Measurements from ENCODE around the gene RGS1.

RGS1 gene

GRCh38 chr1:192546596-192547190, 28.9 kb upstream of the RGS1 start:
- DNase-seq: no peak
- H3K4me2 ChIP-seq (ENCODE audit: low read depth, low read length): no peak overlapping the region
- TF ChIP-seq, protein P1, sequence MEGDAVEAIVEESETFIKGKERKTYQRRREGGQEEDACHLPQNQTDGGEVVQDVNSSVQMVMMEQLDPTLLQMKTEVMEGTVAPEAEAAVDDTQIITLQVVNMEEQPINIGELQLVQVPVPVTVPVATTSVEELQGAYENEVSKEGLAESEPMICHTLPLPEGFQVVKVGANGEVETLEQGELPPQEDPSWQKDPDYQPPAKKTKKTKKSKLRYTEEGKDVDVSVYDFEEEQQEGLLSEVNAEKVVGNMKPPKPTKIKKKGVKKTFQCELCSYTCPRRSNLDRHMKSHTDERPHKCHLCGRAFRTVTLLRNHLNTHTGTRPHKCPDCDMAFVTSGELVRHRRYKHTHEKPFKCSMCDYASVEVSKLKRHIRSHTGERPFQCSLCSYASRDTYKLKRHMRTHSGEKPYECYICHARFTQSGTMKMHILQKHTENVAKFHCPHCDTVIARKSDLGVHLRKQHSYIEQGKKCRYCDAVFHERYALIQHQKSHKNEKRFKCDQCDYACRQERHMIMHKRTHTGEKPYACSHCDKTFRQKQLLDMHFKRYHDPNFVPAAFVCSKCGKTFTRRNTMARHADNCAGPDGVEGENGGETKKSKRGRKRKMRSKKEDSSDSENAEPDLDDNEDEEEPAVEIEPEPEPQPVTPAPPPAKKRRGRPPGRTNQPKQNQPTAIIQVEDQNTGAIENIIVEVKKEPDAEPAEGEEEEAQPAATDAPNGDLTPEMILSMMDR (IDR thresholded peaks at IDR 0.05; ENCODE audit: low read length): no peak
- no peak for TF ChIP-seq EZH2 (optimal IDR thresholded peaks at IDR 0.05; ENCODE audit: low read depth, low read length)
- TF ChIP-seq EZH2phosphoT487 (IDR thresholded peaks at IDR 0.05; ENCODE audit: low read length): no peak
- no peaks in the 10 kb centered on the region for H4K20me1 ChIP-seq (ENCODE audit: insufficient read depth, low read length)
- H3F3A ChIP-seq (ENCODE audit: insufficient read depth, low read length): peaks cover 38% of the 10 kb centered on the region
- no peaks in the 10 kb centered on the region for H3K9me2 ChIP-seq (replicated peaks; ENCODE audit: insufficient read depth, low read length)
- H3K4me1 ChIP-seq (ENCODE audit: low read length): peaks cover 53% of the 10 kb centered on the region
- no peaks in the 10 kb centered on the region for H3K79me2 ChIP-seq (ENCODE audit: low read length)
- no peak overlapping the region for H3K9ac ChIP-seq (ENCODE audit: low read length)
- no peaks in the 10 kb centered on the region for H3K9me3 ChIP-seq (replicated peaks; ENCODE audit: insufficient read depth, low read length)
- H3K27me3 ChIP-seq (replicated peaks; ENCODE audit: insufficient read depth, low read length): no peaks in the 10 kb centered on the region
- H2AFZ ChIP-seq (ENCODE audit: low read length): no peak overlapping the region
- no peak overlapping the region for H3K27ac ChIP-seq (ENCODE audit: low read length)
- H3K36me3 ChIP-seq (replicated peaks; ENCODE audit: insufficient read depth, low read length): no peaks in the 10 kb centered on the region
- H3K4me3 ChIP-seq (ENCODE audit: low read length): no peak overlapping the region

DNA sequence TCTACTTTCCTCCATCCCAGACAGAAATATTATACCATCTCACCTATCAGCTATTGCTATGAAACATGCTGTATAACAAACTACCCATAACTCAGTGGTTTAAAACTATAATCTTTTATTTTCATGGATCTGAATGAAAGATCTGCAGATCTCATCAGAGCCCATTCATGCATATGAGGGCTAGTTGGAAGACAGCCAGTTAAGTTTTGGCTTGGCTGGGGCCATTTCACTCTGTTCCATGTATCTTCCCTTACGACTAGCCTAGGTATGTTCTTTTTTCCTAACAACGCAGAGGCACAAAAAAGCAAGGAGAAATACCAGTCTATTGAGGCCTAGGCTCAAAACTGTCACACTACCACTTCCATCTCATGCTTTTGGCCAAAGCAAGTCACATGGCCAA, 28.1 kb upstream of the RGS1 start:
- Histone ChIP-seq H3K36me3 (replicated peaks; ENCODE audit: insufficient read depth, low read length) (no peaks in the 10 kb centered on the region), H3K27me3 (replicated peaks; ENCODE audit: insufficient read depth, low read length) (no peaks in the 10 kb centered on the region), H3K9me2 (replicated peaks; ENCODE audit: insufficient read depth, low read length) (no peaks in the 10 kb centered on the region), H4K20me1 (ENCODE audit: insufficient read depth, low read length) (no peaks in the 10 kb centered on the region), H3K9me3 (replicated peaks; ENCODE audit: insufficient read depth, low read length) (no peaks in the 10 kb centered on the region), H3K4me3 (ENCODE audit: low read length) (no peak overlapping the region), H2AFZ (ENCODE audit: low read length) (no peak overlapping the region), H3K9ac (ENCODE audit: low read length) (no peak overlapping the region), H3K79me2 (ENCODE audit: low read length) (no peaks in the 10 kb centered on the region), H3F3A (ENCODE audit: insufficient read depth, low read length) (peaks cover 38% of the 10 kb centered on the region), H3K4me1 (ENCODE audit: low read length) (peaks cover 47% of the 10 kb centered on the region), H3K4me2 (ENCODE audit: low read depth, low read length) (no peak overlapping the region), H3K27ac (ENCODE audit: low read length) (no peak overlapping the region)
- TF ChIP-seq EZH2phosphoT487 (IDR thresholded peaks at IDR 0.05; ENCODE audit: low read length) (no peak), EZH2 (optimal IDR thresholded peaks at IDR 0.05; ENCODE audit: low read depth, low read length) (no peak)
- TF ChIP-seq, protein P1 (IDR thresholded peaks at IDR 0.05; ENCODE audit: low read length): no peak
- DNase-seq: no peak

GRCh38 chr1:192549937-192550336, 25.6 kb upstream of the RGS1 start:
- no peaks in the 10 kb centered on the region for H3K9me2 ChIP-seq (replicated peaks; ENCODE audit: insufficient read depth, low read length)
- H3K36me3 ChIP-seq (replicated peaks; ENCODE audit: insufficient read depth, low read length): no peaks in the 10 kb centered on the region
- no peaks in the 10 kb centered on the region for H3K9me3 ChIP-seq (replicated peaks; ENCODE audit: insufficient read depth, low read length)
- peaks cover 24% of the 10 kb centered on the region for H3F3A ChIP-seq (ENCODE audit: insufficient read depth, low read length)
- no peak overlapping the region for H3K4me2 ChIP-seq (ENCODE audit: low read depth, low read length)
- no peak overlapping the region for H3K9ac ChIP-seq (ENCODE audit: low read length)
- TF ChIP-seq EZH2 (optimal IDR thresholded peaks at IDR 0.05; ENCODE audit: low read depth, low read length): no peak
- TF ChIP-seq, protein P1 (IDR thresholded peaks at IDR 0.05; ENCODE audit: low read length): no peak
- no peak for TF ChIP-seq EZH2phosphoT487 (IDR thresholded peaks at IDR 0.05; ENCODE audit: low read length)
- no peak overlapping the region for H2AFZ ChIP-seq (ENCODE audit: low read length)
- no peaks in the 10 kb centered on the region for H4K20me1 ChIP-seq (ENCODE audit: insufficient read depth, low read length)
- no peak overlapping the region for H3K27ac ChIP-seq (ENCODE audit: low read length)
- peaks cover 26% of the 10 kb centered on the region for H3K4me1 ChIP-seq (ENCODE audit: low read length)
- H3K27me3 ChIP-seq (replicated peaks; ENCODE audit: insufficient read depth, low read length): no peaks in the 10 kb centered on the region
- no peaks in the 10 kb centered on the region for H3K79me2 ChIP-seq (ENCODE audit: low read length)
- no peak overlapping the region for H3K4me3 ChIP-seq (ENCODE audit: low read length)
- DNase-seq: no peak
